ENCODE measurements around the gene TFCP2L1.
"Not testable (repeated sequence)": the region's sequence is repeated elsewhere in the genome, so short reads cannot be mapped to it uniquely, and the experiment has no call there.

DNA sequence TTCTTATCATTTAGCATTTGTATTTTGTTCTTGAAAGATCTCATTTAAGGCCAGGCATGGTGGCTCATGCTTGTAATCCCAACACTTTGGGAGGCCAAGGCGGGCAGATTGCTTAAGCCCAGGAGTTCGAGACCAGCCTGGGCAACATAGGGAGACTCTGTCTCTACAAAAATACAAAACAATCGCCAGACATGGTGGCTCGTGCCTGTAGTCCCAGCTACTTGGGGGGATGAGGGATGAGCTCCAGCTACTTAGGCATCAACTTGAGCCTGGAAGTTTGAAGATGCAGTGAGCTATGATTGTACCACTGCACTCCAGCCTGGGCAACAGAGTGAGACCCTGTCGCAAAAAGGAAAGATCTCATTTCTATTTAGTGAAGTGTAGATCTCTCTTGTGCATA lies 12.9 kb upstream of the TFCP2L1 start:
- TF ChIP-seq, protein P1, sequence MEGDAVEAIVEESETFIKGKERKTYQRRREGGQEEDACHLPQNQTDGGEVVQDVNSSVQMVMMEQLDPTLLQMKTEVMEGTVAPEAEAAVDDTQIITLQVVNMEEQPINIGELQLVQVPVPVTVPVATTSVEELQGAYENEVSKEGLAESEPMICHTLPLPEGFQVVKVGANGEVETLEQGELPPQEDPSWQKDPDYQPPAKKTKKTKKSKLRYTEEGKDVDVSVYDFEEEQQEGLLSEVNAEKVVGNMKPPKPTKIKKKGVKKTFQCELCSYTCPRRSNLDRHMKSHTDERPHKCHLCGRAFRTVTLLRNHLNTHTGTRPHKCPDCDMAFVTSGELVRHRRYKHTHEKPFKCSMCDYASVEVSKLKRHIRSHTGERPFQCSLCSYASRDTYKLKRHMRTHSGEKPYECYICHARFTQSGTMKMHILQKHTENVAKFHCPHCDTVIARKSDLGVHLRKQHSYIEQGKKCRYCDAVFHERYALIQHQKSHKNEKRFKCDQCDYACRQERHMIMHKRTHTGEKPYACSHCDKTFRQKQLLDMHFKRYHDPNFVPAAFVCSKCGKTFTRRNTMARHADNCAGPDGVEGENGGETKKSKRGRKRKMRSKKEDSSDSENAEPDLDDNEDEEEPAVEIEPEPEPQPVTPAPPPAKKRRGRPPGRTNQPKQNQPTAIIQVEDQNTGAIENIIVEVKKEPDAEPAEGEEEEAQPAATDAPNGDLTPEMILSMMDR (IDR thresholded peaks at IDR 0.05; ENCODE audit: insufficient read depth, low read depth, low read length) = not testable (repeated sequence)
- TF ChIP-seq EZH2 (IDR thresholded peaks at IDR 0.05; ENCODE audit: insufficient read depth, low read length) = not testable (repeated sequence)
